SK-N-SH (cell line): ENCODE data around the gene TRHDE. TPM values are rescaled to one million over a fixed set of nuclear protein-coding genes. Genes with fewer than 3 reads are reported as not detected.

ENCODE experiments used
- CTCF ChIA-PET: fragments of 300-600, 350-600 bp; formaldehyde crosslinking; extraction: SDS; loops from one replicate; lab custom pipeline; 2021; lab: Yijun Ruan, JAX
- POLR2A ChIA-PET: fragments of 350-600 bp; sonication (Branson Sonifier 250); formaldehyde crosslinking; extraction: SDS; loops from one replicate; lab custom pipeline; 2020; ENCODE audit warnings: antibody characterized with exemption, inconsistent platforms; lab: Yijun Ruan, JAX
- DNase-seq: peaks from one replicate; pipeline ENCODE4 v3.0.0; 2012
- H2AFZ ChIP-seq: fragments of 200-600 bp; sonication (generic); 2 replicates; pipeline ENCODE4 v1.8.1; 2016; ENCODE audit warnings: antibody characterized with exemption, mild to moderate bottlenecking, low read depth
- H3F3A ChIP-seq: fragments of 200-600 bp; sonication (generic); replicated peaks from 2 replicates; pipeline ENCODE3; 2016; ENCODE audit warnings: antibody characterized with exemption, mild to moderate bottlenecking; ENCODE audit not compliant: insufficient read depth
- H3K27ac ChIP-seq, 2 experiments: fragments of 200-500 bp in 1 of 2; fragments of 200-600 bp in 1 of 2; sonication (Bioruptor generic) in 1 of 2; sonication (generic), shearing (Covaris generic) in 1 of 2; 2 replicates each; pipeline versions ENCODE4 v1.5.1 to v1.6.1; 2014 to 2016; ENCODE audit warnings: low read depth in 2 of 2, inconsistent platforms in 1 of 2, low read length in 1 of 2, mild to moderate bottlenecking in 1 of 2, mixed read lengths in 1 of 2
- H3K27me3 ChIP-seq: fragments of 200-600 bp; sonication (generic), shearing (Covaris generic); 2 replicates; pipeline ENCODE4 v1.6.1; 2016; ENCODE audit warnings: mixed run types; ENCODE audit not compliant: insufficient read depth
- H3K36me3 ChIP-seq, 2 experiments: fragments of 200-500 bp in 1 of 2; fragments of 200-600 bp in 1 of 2; sonication (Bioruptor generic) in 1 of 2; sonication (generic) in 1 of 2; replicated peaks in 1 of 2; 2 replicates each; pipeline versions ENCODE3 to v1.5.1; 2014 to 2016; ENCODE audit warnings: low read length in 1 of 2, mild to moderate bottlenecking in 1 of 2; ENCODE audit not compliant: insufficient read depth in 2 of 2, control insufficient read depth in 1 of 2
- H3K4me1 ChIP-seq, 2 experiments: fragments of 200-500 bp in 1 of 2; fragments of 200-600 bp in 1 of 2; sonication (Bioruptor generic) in 1 of 2; sonication (generic), shearing (Covaris generic) in 1 of 2; 2 replicates each; pipeline versions ENCODE4 v1.5.1 to v1.6.1; 2014 to 2016; ENCODE audit warnings: low read depth in 1 of 2, low read length in 1 of 2, mixed run types in 1 of 2; ENCODE audit not compliant: insufficient read depth in 2 of 2, control insufficient read depth in 1 of 2
- H3K4me2 ChIP-seq: fragments of 200-600 bp; sonication (generic), shearing (Covaris generic); 2 replicates; pipeline ENCODE4 v1.6.1; 2017; ENCODE audit warnings: mixed run types
- H3K4me3 ChIP-seq, 2 experiments: fragments of 200-500 bp in 1 of 2; fragments of 200-600 bp in 1 of 2; sonication (Bioruptor generic) in 1 of 2; sonication (generic), shearing (Covaris generic) in 1 of 2; 2 replicates each; pipeline versions ENCODE4 v1.5.1 to v1.8.1; 2014 to 2016; ENCODE audit warnings: low read depth in 2 of 2, inconsistent platforms in 1 of 2, low read length in 1 of 2, mild to moderate bottlenecking in 1 of 2, mixed read lengths in 1 of 2, moderate library complexity in 1 of 2
- H3K79me2 ChIP-seq: fragments of 200-600 bp; sonication (generic); 2 replicates; pipeline ENCODE4 v1.8.1; 2017; ENCODE audit warnings: mild to moderate bottlenecking; ENCODE audit not compliant: insufficient read depth
- H3K9ac ChIP-seq: fragments of 200-600 bp; sonication (generic); 2 replicates; pipeline ENCODE4 v1.6.1; 2017; ENCODE audit warnings: mixed run types
- H3K9me2 ChIP-seq: fragments of 200-600 bp; sonication (generic); 2 replicates; pipeline ENCODE4 v1.6.1; 2017; ENCODE audit warnings: mixed run types
- H3K9me3 ChIP-seq: fragments of 200-600 bp; sonication (generic); 2 replicates; pipeline ENCODE4 v1.6.1; 2017; ENCODE audit warnings: mixed run types, mild to moderate bottlenecking, moderate library complexity
- H4K20me1 ChIP-seq: fragments of 200-600 bp; sonication (generic); 2 replicates; pipeline ENCODE4 v1.6.1; 2017; ENCODE audit warnings: mild to moderate bottlenecking, mixed run types; ENCODE audit not compliant: insufficient read depth
- CHD2 ChIP-seq: fragments of 150-350 bp; IDR thresholded peaks from 2 replicates; pipeline ENCODE4 v1.6.1; 2018; ENCODE audit warnings: low read length; ENCODE audit not compliant: partially characterized antibody
- EZH2phosphoT487 ChIP-seq: fragments of 200-600 bp; sonication (generic); IDR thresholded peaks from 2 replicates; pipeline ENCODE4 v1.6.1; 2017; ENCODE audit warnings: low read depth, mixed run types, mild to moderate bottlenecking, antibody characterized with exemption, moderate library complexity, borderline replicate concordance
- FOSL2 ChIP-seq: IDR thresholded peaks from 2 replicates; pipeline ENCODE4 v1.4.0; 2012; ENCODE audit warnings: low read depth, mild to moderate bottlenecking, moderate library complexity, borderline replicate concordance
- GABPA ChIP-seq: IDR thresholded peaks from 2 replicates; pipeline ENCODE4 v1.4.0; 2012; ENCODE audit warnings: low read depth, mild to moderate bottlenecking
- GATA2 ChIP-seq: sonication (generic); formaldehyde crosslinking; IDR thresholded peaks from 2 replicates; pipeline ENCODE4 v1.5.0; 2020; ENCODE audit warnings: mild to moderate bottlenecking, missing genetic modification reagents
- MEF2A ChIP-seq: IDR thresholded peaks from 2 replicates; pipeline ENCODE4 v1.4.0; 2012; ENCODE audit warnings: low read depth, borderline replicate concordance
- NFIC ChIP-seq: IDR thresholded peaks from 2 replicates; pipeline ENCODE4 v1.4.0; 2012; ENCODE audit warnings: borderline replicate concordance
- NRF1 ChIP-seq: IDR thresholded peaks from 2 replicates; pipeline ENCODE4 v1.6.1; 2012; ENCODE audit warnings: low read depth, mild to moderate bottlenecking, low read length
- POLR2AphosphoS5 ChIP-seq: IDR thresholded peaks from 2 replicates; pipeline ENCODE4 v1.6.1; 2012; ENCODE audit warnings: low read depth, low read length
- RAD21 ChIP-seq: IDR thresholded peaks from 2 replicates; pipeline ENCODE4 v1.6.1; 2012; ENCODE audit warnings: mild to moderate bottlenecking, low read length
- RCOR1 ChIP-seq: fragments of 150-350 bp; IDR thresholded peaks from 2 replicates; pipeline ENCODE4 v1.6.1; 2017; ENCODE audit warnings: antibody characterized with exemption, low read length
- SMC3 ChIP-seq: IDR thresholded peaks from 2 replicates; pipeline ENCODE4 v1.6.1; 2012; ENCODE audit warnings: low read depth, low read length, improper control_type of control experiment
- WGBS: methylation state at CpG from one replicate; pipeline ENCODE4 v1.1.6; 2017; ENCODE audit warnings: low lambda C conversion rate; 5-methylcytosine and 5-hydroxymethylcytosine counted together
- polyA plus RNA-seq, 3 experiments: library from polyadenylated mRNA; depleted of rRNA; stranded (reverse); fragments of >200 nt; gene quantifications; 2 replicates each; pipeline ENCODE4 v1.2.3, GENCODE V29; 2012
- TF ChIP-seq, protein P1 (sequence below): fragments of 200-600 bp; sonication (generic); IDR thresholded peaks from 2 replicates; pipeline ENCODE4 v1.6.1; 2017; ENCODE audit warnings: antibody characterized with exemption, mild to moderate bottlenecking, moderate library complexity
- TF ChIP-seq, protein P2 (sequence below): IDR thresholded peaks from 2 replicates; pipeline ENCODE4 v1.4.0; 2012; ENCODE audit warnings: low read depth
- TF ChIP-seq, protein P3 (sequence below): IDR thresholded peaks from 2 replicates; pipeline ENCODE4 v1.6.1; 2012; ENCODE audit warnings: mild to moderate bottlenecking, low read depth, low read length, moderate library complexity
- TF ChIP-seq, protein P4 (sequence below): fragments of 150-350 bp; IDR thresholded peaks from 2 replicates; pipeline ENCODE4 v1.6.1; 2017; ENCODE audit warnings: antibody characterized with exemption, low read length, low read depth, borderline replicate concordance

Gene TRHDE
- polyA plus RNA-seq, 1 of the 3 experiments (the other 2 are of a cell fraction), result 0.46 TPM

DNA sequence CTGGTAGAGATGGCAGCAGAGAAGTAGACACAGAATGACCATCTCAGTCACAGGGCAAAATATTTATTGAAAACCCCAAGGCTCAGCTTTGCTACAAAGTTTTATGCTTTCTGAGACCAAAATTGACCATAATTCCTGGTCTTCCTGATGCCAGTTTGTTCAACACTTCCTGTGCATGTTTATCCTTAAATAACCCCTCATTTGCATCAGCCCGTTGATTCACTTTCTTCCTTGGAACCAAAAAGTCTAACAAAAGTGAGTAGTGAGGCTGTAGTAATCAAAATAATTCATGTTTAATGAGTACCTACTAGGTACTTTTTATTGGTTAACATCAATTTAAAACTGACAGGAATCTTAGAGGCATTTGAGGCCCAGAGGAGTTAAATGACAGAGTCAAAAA is 51.7 kb downstream of the TRHDE start:
- WGBS, result 75% methylated on average over 1 of the region's 1 CpG
- POLR2A ChIA-PET, result no interaction called here
- Histone ChIP-seq H3K9me3 (no peaks in the 10 kb centered on the region), H3K9ac (no peak overlapping the region), H3K4me3 (no peak overlapping the region), H2AFZ (no peak overlapping the region), H3K4me2 (no peak overlapping the region), H3K9me2 (no peaks in the 10 kb centered on the region), H4K20me1 (no peaks in the 10 kb centered on the region), H3K36me3 (no peaks in the 10 kb centered on the region), H3K27me3 (no peaks in the 10 kb centered on the region), H3K27ac (no peak overlapping the region), H3K4me1 (no peaks in the 10 kb centered on the region), H3F3A (no peaks in the 10 kb centered on the region), H3K79me2 (no peaks in the 10 kb centered on the region)
- CTCF ChIA-PET, result no interaction called here
- no peak for DNase-seq
- no peak for TF ChIP-seq EZH2phosphoT487
- TF ChIP-seq RCOR1, result no peak
- no peak for TF ChIP-seq CHD2
- no peak for TF ChIP-seq NRF1
- TF ChIP-seq, protein P1, sequence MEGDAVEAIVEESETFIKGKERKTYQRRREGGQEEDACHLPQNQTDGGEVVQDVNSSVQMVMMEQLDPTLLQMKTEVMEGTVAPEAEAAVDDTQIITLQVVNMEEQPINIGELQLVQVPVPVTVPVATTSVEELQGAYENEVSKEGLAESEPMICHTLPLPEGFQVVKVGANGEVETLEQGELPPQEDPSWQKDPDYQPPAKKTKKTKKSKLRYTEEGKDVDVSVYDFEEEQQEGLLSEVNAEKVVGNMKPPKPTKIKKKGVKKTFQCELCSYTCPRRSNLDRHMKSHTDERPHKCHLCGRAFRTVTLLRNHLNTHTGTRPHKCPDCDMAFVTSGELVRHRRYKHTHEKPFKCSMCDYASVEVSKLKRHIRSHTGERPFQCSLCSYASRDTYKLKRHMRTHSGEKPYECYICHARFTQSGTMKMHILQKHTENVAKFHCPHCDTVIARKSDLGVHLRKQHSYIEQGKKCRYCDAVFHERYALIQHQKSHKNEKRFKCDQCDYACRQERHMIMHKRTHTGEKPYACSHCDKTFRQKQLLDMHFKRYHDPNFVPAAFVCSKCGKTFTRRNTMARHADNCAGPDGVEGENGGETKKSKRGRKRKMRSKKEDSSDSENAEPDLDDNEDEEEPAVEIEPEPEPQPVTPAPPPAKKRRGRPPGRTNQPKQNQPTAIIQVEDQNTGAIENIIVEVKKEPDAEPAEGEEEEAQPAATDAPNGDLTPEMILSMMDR, result no peak
- TF ChIP-seq MEF2A, result no peak
- no peak for TF ChIP-seq SMC3
- TF ChIP-seq, protein P2, sequence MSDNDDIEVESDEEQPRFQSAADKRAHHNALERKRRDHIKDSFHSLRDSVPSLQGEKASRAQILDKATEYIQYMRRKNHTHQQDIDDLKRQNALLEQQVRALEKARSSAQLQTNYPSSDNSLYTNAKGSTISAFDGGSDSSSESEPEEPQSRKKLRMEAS, result no peak
- TF ChIP-seq GABPA, result no peak
- no peak for TF ChIP-seq NFIC

DNA sequence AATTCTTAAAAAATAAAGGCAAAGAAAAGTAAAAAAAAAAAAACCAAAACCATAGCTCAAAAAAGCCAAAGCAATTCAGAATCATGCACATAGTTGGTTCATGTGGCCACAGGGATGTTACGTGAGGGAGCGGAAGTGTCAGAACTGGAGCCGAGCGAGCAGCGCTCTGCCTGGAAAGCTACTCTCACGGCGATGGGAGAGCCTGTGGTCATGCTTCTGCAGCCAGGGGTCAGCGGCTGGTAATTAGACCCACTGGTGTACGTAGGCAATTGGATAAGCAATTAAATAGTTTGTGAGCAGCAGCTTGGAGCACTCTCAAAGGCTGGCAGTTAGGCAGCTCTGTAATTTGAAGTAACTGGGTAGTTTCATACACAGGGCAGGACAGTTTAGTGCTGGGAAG is 58.1 kb downstream of the TRHDE start:
- Histone ChIP-seq H3K27me3 (no peaks in the 10 kb centered on the region), H3F3A (no peaks in the 10 kb centered on the region), H3K4me1 (no peaks in the 10 kb centered on the region), H3K4me2 (no peak overlapping the region), H3K36me3 (no peaks in the 10 kb centered on the region), H3K79me2 (no peaks in the 10 kb centered on the region), H3K4me3 (no peak overlapping the region), H3K27ac (no peak overlapping the region), H3K9me2 (no peaks in the 10 kb centered on the region), H3K9me3 (no peaks in the 10 kb centered on the region), H3K9ac (no peak overlapping the region), H2AFZ (no peak overlapping the region), H4K20me1 (no peaks in the 10 kb centered on the region)
- CTCF ChIA-PET, result interaction anchor here (0.6 to 1.9 kb wide), 2 partner anchors 16 to 556 kb away, joined by 3 to 7 read pairs; no protein-coding TSS in a partner anchor
- TF ChIP-seq RAD21 (no peak), POLR2AphosphoS5 (no peak), GATA2 (no peak), FOSL2 (no peak)
- TF ChIP-seq, protein P3, sequence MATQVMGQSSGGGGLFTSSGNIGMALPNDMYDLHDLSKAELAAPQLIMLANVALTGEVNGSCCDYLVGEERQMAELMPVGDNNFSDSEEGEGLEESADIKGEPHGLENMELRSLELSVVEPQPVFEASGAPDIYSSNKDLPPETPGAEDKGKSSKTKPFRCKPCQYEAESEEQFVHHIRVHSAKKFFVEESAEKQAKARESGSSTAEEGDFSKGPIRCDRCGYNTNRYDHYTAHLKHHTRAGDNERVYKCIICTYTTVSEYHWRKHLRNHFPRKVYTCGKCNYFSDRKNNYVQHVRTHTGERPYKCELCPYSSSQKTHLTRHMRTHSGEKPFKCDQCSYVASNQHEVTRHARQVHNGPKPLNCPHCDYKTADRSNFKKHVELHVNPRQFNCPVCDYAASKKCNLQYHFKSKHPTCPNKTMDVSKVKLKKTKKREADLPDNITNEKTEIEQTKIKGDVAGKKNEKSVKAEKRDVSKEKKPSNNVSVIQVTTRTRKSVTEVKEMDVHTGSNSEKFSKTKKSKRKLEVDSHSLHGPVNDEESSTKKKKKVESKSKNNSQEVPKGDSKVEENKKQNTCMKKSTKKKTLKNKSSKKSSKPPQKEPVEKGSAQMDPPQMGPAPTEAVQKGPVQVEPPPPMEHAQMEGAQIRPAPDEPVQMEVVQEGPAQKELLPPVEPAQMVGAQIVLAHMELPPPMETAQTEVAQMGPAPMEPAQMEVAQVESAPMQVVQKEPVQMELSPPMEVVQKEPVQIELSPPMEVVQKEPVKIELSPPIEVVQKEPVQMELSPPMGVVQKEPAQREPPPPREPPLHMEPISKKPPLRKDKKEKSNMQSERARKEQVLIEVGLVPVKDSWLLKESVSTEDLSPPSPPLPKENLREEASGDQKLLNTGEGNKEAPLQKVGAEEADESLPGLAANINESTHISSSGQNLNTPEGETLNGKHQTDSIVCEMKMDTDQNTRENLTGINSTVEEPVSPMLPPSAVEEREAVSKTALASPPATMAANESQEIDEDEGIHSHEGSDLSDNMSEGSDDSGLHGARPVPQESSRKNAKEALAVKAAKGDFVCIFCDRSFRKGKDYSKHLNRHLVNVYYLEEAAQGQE, result no peak
- TF ChIP-seq, protein P4, sequence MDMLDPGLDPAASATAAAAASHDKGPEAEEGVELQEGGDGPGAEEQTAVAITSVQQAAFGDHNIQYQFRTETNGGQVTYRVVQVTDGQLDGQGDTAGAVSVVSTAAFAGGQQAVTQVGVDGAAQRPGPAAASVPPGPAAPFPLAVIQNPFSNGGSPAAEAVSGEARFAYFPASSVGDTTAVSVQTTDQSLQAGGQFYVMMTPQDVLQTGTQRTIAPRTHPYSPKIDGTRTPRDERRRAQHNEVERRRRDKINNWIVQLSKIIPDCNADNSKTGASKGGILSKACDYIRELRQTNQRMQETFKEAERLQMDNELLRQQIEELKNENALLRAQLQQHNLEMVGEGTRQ, result no peak
- DNase-seq, result no peak
- POLR2A ChIA-PET, result no interaction called here
- WGBS, result 80% methylated on average over 9 of the region's 9 CpGs
